WTC11 (cell line): Measurements from ENCODE around the gene RAB3D.

Source experiments
- ATF2 ChIP-seq: sonication (generic); formaldehyde crosslinking; IDR thresholded peaks from 2 replicates; pipeline ENCODE4 v1.8.1; 2022; ENCODE audit warnings: low read depth, missing genetic modification reagents, borderline replicate concordance
- CREB1 ChIP-seq: sonication (generic); formaldehyde crosslinking; IDR thresholded peaks from 2 replicates; pipeline ENCODE4 v1.8.0; 2023; ENCODE audit warnings: mild to moderate bottlenecking, missing genetic modification reagents
- CTCF ChIP-seq: fragments of 200-600 bp; IDR thresholded peaks from 2 replicates; pipeline ENCODE4 v1.8.0; 2022; ENCODE audit warnings: antibody characterized with exemption
- ELF4 ChIP-seq: sonication (generic); formaldehyde crosslinking; IDR thresholded peaks from 2 replicates; pipeline ENCODE4 v1.8.1; 2022; ENCODE audit warnings: low read depth, mild to moderate bottlenecking, moderate library complexity, missing genetic modification reagents
- PRDM15 ChIP-seq: sonication (generic); formaldehyde crosslinking; IDR thresholded peaks from 2 replicates; pipeline ENCODE4 v1.8.0; 2022; ENCODE audit warnings: missing genetic modification reagents
- SP1 ChIP-seq: sonication (generic); formaldehyde crosslinking; conservative IDR thresholded peaks from 2 replicates; pipeline ENCODE4 v1.8.1; 2022; ENCODE audit warnings: missing genetic modification reagents
- USF1 ChIP-seq: sonication (generic); formaldehyde crosslinking; IDR thresholded peaks from 2 replicates; pipeline ENCODE4 v1.8.0; 2022; ENCODE audit warnings: mild to moderate bottlenecking, missing genetic modification reagents
- USF2 ChIP-seq: sonication (generic); formaldehyde crosslinking; IDR thresholded peaks from 2 replicates; pipeline ENCODE4 v1.8.1; 2023; ENCODE audit warnings: mild to moderate bottlenecking, missing genetic modification reagents, moderate library complexity
- ZNF416 ChIP-seq: fragments of 250-450 bp; sonication (Bioruptor Pico); IDR thresholded peaks from 2 replicates; pipeline ENCODE4 v1.9.0; 2021; ENCODE audit warnings: mild to moderate bottlenecking, inconsistent platforms

GRCh38 chr19:11300811-11301120 lies 38.7 kb downstream of the RAB3D start:
- TF ChIP-seq ZNF416 (CRISPR knock-in tag) (no peak), CTCF (no peak), SP1 (CRISPR knock-in tag) (no peak), PRDM15 (no peak), ELF4 (CRISPR knock-in tag) (no peak), CREB1 (no peak), USF2 (CRISPR knock-in tag) (no peak), ATF2 (CRISPR knock-in tag) (no peak), USF1 (CRISPR knock-in tag) (no peak)
